GM21447 (cell line): ENCODE data around the gene TMEM132A.

ENCODE experiments used
- ATAC-seq: cut with Tn5 transposase; IDR thresholded peaks from one replicate; pipeline ENCODE4 v1.9.1; 2021; ENCODE audit not compliant: unreplicated experiment

Gene TMEM132A

DNA sequence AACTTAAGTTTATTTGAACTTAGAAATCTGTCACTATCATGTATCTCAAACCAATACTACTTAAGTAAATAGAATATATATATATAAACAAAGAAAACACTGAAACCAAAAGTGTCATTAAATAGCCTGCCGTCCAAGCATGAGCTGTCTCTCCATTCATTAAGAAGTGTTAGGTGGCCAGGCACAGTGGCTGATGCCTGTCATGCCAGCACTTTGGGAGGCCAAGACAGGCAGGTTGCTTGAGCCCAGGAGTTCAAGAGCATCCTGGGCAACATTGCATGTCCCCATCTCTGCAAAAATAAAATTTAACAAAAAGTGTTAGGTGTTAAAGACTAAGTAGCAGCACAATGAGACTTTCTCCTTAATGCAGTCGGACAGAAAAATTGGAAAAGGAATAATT lies 61.2 kb downstream of the TMEM132A start:
- no peak for ATAC-seq

DNA sequence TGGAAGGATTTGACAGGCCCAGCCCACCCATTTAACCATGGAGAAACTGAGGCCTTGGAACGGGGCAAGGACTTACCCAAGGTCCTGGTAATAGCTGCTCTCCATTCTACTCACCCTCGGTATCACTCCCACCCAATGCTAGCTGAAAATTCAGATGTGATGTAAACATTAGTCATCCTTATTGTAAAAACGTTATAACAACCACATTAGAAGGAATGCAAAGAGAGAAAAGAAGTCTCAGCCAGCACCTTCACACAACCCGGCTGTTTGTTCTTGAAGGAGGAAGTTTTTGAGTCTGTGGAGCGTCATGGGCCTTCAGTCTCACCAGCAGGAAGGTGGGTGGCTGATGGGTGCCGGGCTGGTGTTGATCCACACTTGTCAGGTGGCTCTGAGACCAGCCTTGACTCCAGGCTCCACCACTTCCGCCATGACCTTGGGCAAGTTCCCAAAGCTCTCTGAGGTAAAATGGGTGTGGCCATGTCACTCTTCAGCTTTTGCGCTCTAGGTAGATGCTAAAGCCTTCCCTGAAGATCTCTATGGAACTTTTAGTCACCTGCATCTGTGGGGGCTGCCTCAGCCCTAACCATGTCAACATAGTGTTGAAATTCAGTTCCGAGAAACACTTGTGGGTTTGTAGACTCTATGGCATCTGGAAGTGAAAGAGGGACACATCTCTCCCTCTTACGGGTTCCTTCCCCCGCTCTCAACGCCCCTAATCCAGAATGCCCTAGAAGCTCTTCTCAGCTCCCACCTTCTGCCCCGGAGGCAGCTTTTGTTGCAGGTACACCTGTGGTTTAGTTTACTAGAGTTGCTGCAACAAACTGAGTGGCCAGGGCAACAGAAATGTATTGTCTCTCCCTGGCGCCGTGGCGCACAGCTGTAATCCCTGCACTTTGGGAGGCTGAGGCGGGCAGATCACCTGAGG lies 62.0 kb downstream of the TMEM132A start:
- ATAC-seq = no peak
